ENCODE measurements around the gene CWC25.

CWC25 gene

GRCh38 chr17:38783227-38783626, 41.9 kb downstream of the CWC25 start:
- Histone ChIP-seq H3K4me3 (ENCODE audit: insufficient read depth, low read depth, low read length, poor library complexity, severe bottlenecking) (no peak overlapping the region), H3K4me1 (ENCODE audit: control insufficient read depth, insufficient read depth, low read length, poor library complexity, severe bottlenecking) (no peaks in the 10 kb centered on the region), H3K27ac (ENCODE audit: insufficient read depth, low read length, poor library complexity, severe bottlenecking) (no peak overlapping the region), H3K36me3 (ENCODE audit: control insufficient read depth, insufficient read depth, low read length) (peaks cover 77% of the 10 kb centered on the region), H3K27me3 (replicated peaks; ENCODE audit: control insufficient read depth, insufficient read depth, low read length, poor library complexity, severe bottlenecking) (no peaks in the 10 kb centered on the region), H3K9me3 (ENCODE audit: control insufficient read depth, low read length) (no peaks in the 10 kb centered on the region)
- no peak for DNase-seq

- Histone ChIP-seq H3K9me3 (ENCODE audit: control insufficient read depth, low read length) (no peaks in the 10 kb centered on the region), H3K27me3 (replicated peaks; ENCODE audit: control insufficient read depth, insufficient read depth, low read length, poor library complexity, severe bottlenecking) (no peaks in the 10 kb centered on the region), H3K27ac (ENCODE audit: insufficient read depth, low read length, poor library complexity, severe bottlenecking) (no peak overlapping the region), H3K4me1 (ENCODE audit: control insufficient read depth, insufficient read depth, low read length, poor library complexity, severe bottlenecking) (no peaks in the 10 kb centered on the region), H3K4me3 (ENCODE audit: insufficient read depth, low read depth, low read length, poor library complexity, severe bottlenecking) (no peak overlapping the region), H3K36me3 (ENCODE audit: control insufficient read depth, insufficient read depth, low read length) (peaks cover 85% of the 10 kb centered on the region)
- no peak for DNase-seq
Measured at GRCh38 chr17:38779965-38780752, 45.0 kb downstream of the CWC25 start.

DNA sequence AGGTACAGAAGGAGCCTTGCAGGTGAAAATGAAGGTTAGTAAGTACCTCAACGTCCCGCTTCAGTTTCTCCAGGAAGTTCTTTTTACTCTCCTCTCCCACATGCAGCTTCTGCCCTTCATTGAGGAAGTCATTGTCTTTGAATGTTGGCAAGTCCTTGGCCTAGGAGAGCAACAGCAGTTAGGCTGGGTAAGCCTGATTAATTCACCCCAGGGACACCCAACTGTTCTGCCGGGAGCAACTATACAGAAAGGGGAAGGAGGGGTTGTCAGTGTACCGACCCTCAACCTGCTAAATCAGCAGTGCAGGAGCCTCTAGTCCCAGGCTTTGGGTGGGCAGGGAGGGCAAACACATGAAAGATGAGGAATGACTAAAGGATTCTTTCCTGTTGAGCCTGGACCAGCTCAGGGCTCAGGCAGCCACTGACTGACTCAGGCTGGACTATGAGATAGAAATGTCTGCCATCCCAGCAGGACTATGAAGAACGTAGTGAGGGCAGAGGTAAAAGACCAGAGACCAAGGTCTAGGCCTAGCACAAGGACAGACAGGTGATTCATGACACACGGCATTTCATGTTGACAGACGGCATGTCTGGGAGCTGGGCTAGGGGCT, 47.4 kb downstream of the CWC25 start:
- no peaks in the 10 kb centered on the region for H3K4me1 ChIP-seq (ENCODE audit: control insufficient read depth, insufficient read depth, low read length, poor library complexity, severe bottlenecking)
- no peak for DNase-seq
- H3K36me3 ChIP-seq (ENCODE audit: control insufficient read depth, insufficient read depth, low read length): peaks cover 83% of the 10 kb centered on the region
- no peaks in the 10 kb centered on the region for H3K27me3 ChIP-seq (replicated peaks; ENCODE audit: control insufficient read depth, insufficient read depth, low read length, poor library complexity, severe bottlenecking)
- H3K4me3 ChIP-seq (ENCODE audit: insufficient read depth, low read depth, low read length, poor library complexity, severe bottlenecking): no peak overlapping the region
- H3K9me3 ChIP-seq (ENCODE audit: control insufficient read depth, low read length): no peaks in the 10 kb centered on the region
- H3K27ac ChIP-seq (ENCODE audit: insufficient read depth, low read length, poor library complexity, severe bottlenecking): no peak overlapping the region

DNA sequence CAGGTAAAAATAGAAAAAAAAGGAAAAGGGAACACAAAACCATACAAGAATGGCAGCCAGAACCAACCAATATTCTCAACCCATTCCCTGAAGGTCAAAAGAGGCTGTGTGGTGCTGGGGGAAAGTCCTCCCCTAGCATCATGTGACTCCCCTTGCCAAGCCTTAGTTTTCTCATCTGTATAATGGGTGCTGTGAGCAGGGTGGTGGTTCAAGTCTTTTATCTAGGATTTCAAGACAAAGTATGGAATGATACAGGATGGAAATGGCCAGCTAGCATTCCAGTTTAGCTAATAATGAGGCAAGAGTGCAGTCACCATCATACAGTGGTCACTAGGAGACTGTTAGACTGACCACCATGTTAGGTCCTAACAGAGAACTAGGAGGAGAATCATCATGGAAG, 51.9 kb downstream of the CWC25 start:
- Histone ChIP-seq H3K4me3 (ENCODE audit: insufficient read depth, low read depth, low read length, poor library complexity, severe bottlenecking) (no peak overlapping the region), H3K36me3 (ENCODE audit: control insufficient read depth, insufficient read depth, low read length) (peaks cover 83% of the 10 kb centered on the region), H3K4me1 (ENCODE audit: control insufficient read depth, insufficient read depth, low read length, poor library complexity, severe bottlenecking) (no peaks in the 10 kb centered on the region), H3K9me3 (ENCODE audit: control insufficient read depth, low read length) (no peaks in the 10 kb centered on the region), H3K27ac (ENCODE audit: insufficient read depth, low read length, poor library complexity, severe bottlenecking) (no peak overlapping the region), H3K27me3 (replicated peaks; ENCODE audit: control insufficient read depth, insufficient read depth, low read length, poor library complexity, severe bottlenecking) (no peaks in the 10 kb centered on the region)
- DNase-seq: no peak

DNA sequence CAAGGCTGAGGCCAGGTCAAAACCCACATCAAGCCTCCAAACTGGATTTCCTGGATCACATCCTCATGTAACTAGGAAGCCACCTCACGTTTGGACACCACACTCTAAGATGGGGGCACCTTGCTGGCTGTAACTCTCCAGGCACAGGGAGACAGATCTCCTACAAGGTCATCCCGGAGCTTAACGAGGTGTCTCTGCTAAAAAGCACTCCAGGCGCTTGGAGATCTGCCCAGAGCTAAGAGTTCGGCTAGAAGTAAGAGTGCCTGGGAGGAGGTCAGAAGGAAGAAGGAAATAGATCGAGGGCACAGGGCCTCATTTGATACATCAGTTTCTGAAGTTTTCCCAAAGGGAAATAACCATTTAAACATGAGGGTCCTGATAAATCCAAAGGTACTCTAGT, 56.7 kb downstream of the CWC25 start:
- Histone ChIP-seq H3K27me3 (replicated peaks; ENCODE audit: control insufficient read depth, insufficient read depth, low read length, poor library complexity, severe bottlenecking) (no peaks in the 10 kb centered on the region), H3K4me1 (ENCODE audit: control insufficient read depth, insufficient read depth, low read length, poor library complexity, severe bottlenecking) (no peaks in the 10 kb centered on the region), H3K36me3 (ENCODE audit: control insufficient read depth, insufficient read depth, low read length) (peaks cover 92% of the 10 kb centered on the region), H3K9me3 (ENCODE audit: control insufficient read depth, low read length) (no peaks in the 10 kb centered on the region), H3K4me3 (ENCODE audit: insufficient read depth, low read depth, low read length, poor library complexity, severe bottlenecking) (no peak overlapping the region), H3K27ac (ENCODE audit: insufficient read depth, low read length, poor library complexity, severe bottlenecking) (no peak overlapping the region)
- DNase-seq: no peak

DNA sequence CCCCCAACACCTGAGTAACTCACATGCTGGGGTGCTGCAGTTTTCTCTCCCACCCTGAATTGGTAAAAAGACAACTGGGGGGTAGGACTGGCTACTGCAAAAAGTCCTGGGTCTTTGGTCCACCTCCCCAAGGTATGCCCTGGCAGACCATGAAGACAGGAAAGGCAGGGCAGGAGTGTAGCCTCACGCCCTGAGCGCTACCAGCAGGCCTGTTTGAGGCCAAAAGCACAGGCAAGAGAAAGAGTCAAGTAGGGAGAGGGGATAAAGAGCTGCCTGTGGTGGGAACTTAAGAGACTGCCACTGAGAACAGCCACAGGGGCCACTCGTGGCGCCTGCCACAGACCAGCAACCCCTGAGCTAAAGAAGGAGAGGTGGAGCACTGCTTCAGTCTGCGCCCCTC, 58.8 kb downstream of the CWC25 start:
- Histone ChIP-seq H3K4me1 (ENCODE audit: control insufficient read depth, insufficient read depth, low read length, poor library complexity, severe bottlenecking) (no peaks in the 10 kb centered on the region), H3K4me3 (ENCODE audit: insufficient read depth, low read depth, low read length, poor library complexity, severe bottlenecking) (no peak overlapping the region), H3K36me3 (ENCODE audit: control insufficient read depth, insufficient read depth, low read length) (peaks cover 90% of the 10 kb centered on the region), H3K27me3 (replicated peaks; ENCODE audit: control insufficient read depth, insufficient read depth, low read length, poor library complexity, severe bottlenecking) (no peaks in the 10 kb centered on the region), H3K27ac (ENCODE audit: insufficient read depth, low read length, poor library complexity, severe bottlenecking) (no peak overlapping the region), H3K9me3 (ENCODE audit: control insufficient read depth, low read length) (no peaks in the 10 kb centered on the region)
- DNase-seq: no peak

GRCh38 chr17:38762231-38762630, 62.9 kb downstream of the CWC25 start:
- no peaks in the 10 kb centered on the region for H3K9me3 ChIP-seq (ENCODE audit: control insufficient read depth, low read length)
- DNase-seq: no peak
- no peaks in the 10 kb centered on the region for H3K4me1 ChIP-seq (ENCODE audit: control insufficient read depth, insufficient read depth, low read length, poor library complexity, severe bottlenecking)
- H3K27ac ChIP-seq (ENCODE audit: insufficient read depth, low read length, poor library complexity, severe bottlenecking): no peak overlapping the region
- peaks cover 72% of the 10 kb centered on the region for H3K36me3 ChIP-seq (ENCODE audit: control insufficient read depth, insufficient read depth, low read length)
- H3K4me3 ChIP-seq (ENCODE audit: insufficient read depth, low read depth, low read length, poor library complexity, severe bottlenecking): no peak overlapping the region
- no peaks in the 10 kb centered on the region for H3K27me3 ChIP-seq (replicated peaks; ENCODE audit: control insufficient read depth, insufficient read depth, low read length, poor library complexity, severe bottlenecking)

DNA sequence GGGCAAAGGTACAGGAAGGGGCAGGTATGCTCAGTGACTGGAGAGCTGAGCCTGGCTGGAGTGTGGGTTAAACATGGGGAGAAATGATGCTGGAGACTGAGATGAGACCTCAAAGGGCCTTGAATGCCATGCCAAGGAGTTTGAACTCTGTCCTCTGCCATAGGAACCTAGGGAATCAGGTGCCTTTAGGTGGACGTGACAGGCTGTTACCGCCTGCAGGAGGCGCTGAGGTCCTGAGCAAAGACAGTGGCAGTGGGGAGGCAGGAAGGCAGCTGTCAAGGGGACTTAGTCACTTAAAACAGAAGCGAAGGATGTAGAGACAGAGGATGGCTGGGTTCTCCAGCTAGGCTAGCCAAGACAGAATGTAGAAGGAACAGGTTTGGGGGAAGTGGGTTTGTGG, 63.5 kb downstream of the CWC25 start:
- Histone ChIP-seq H3K27me3 (replicated peaks; ENCODE audit: control insufficient read depth, insufficient read depth, low read length, poor library complexity, severe bottlenecking) (no peaks in the 10 kb centered on the region), H3K4me3 (ENCODE audit: insufficient read depth, low read depth, low read length, poor library complexity, severe bottlenecking) (no peak overlapping the region), H3K27ac (ENCODE audit: insufficient read depth, low read length, poor library complexity, severe bottlenecking) (no peak overlapping the region), H3K4me1 (ENCODE audit: control insufficient read depth, insufficient read depth, low read length, poor library complexity, severe bottlenecking) (no peaks in the 10 kb centered on the region), H3K36me3 (ENCODE audit: control insufficient read depth, insufficient read depth, low read length) (peaks cover 68% of the 10 kb centered on the region), H3K9me3 (ENCODE audit: control insufficient read depth, low read length) (no peaks in the 10 kb centered on the region)
- DNase-seq: no peak

GRCh38 chr17:38753071-38753506, 72.0 kb downstream of the CWC25 start:
- DNase-seq: no peak
- H3K36me3 ChIP-seq (ENCODE audit: control insufficient read depth, insufficient read depth, low read length): peaks cover 15% of the 10 kb centered on the region
- H3K27me3 ChIP-seq (replicated peaks; ENCODE audit: control insufficient read depth, insufficient read depth, low read length, poor library complexity, severe bottlenecking): peaks cover 22% of the 10 kb centered on the region
- peak overlapping the region; percentile 99 for H3K4me3 ChIP-seq (ENCODE audit: insufficient read depth, low read depth, low read length, poor library complexity, severe bottlenecking)
- peaks cover 42% of the 10 kb centered on the region for H3K4me1 ChIP-seq (ENCODE audit: control insufficient read depth, insufficient read depth, low read length, poor library complexity, severe bottlenecking)
- no peaks in the 10 kb centered on the region for H3K9me3 ChIP-seq (ENCODE audit: control insufficient read depth, low read length)
- H3K27ac ChIP-seq (ENCODE audit: insufficient read depth, low read length, poor library complexity, severe bottlenecking): peak overlapping the region; percentile 86

GRCh38 chr17:38752308-38753070, 72.6 kb downstream of the CWC25 start, which contains the start of gene PSMB3:
TSS of gene PSMB3 (plus strand) at chr17:38752741. CDS start at chr17:38752827, 86 bp downstream.
- H3K4me1 ChIP-seq (ENCODE audit: control insufficient read depth, insufficient read depth, low read length, poor library complexity, severe bottlenecking): peaks cover 47% of the 10 kb centered on the region
- DNase-seq: peak; percentile 94 to 96 (median 96)
- H3K36me3 ChIP-seq (ENCODE audit: control insufficient read depth, insufficient read depth, low read length): peaks cover 11% of the 10 kb centered on the region

More at GRCh38 chr17:38752308-38753070, 72.6 kb downstream of the CWC25 start, which contains the start of gene PSMB3:
- Histone ChIP-seq H3K4me3 (ENCODE audit: insufficient read depth, low read depth, low read length, poor library complexity, severe bottlenecking) (peak within 1 kb of the TSS; percentile 99), H3K9me3 (ENCODE audit: control insufficient read depth, low read length) (no peaks in the 10 kb centered on the region), H3K27ac (ENCODE audit: insufficient read depth, low read length, poor library complexity, severe bottlenecking) (peak within 1 kb of the TSS; percentile 86), H3K27me3 (replicated peaks; ENCODE audit: control insufficient read depth, insufficient read depth, low read length, poor library complexity, severe bottlenecking) (peaks cover 26% of the 10 kb centered on the region)
